Thoracic aorta (tissue), 2 donors: ENCODE data around the gene EFCAB9. TPM values are rescaled to one million over a fixed set of nuclear protein-coding genes. Genes with fewer than 3 reads are reported as not detected.

Experiments used
- ATAC-seq: fragments of 150-250 bp; one replicate; pipeline ENCODE4 v1.8.0; 2017; ENCODE audit warnings: low read depth; ENCODE audit not compliant: insufficient number of reproducible peaks, low FRiP score
- DNase-seq: peaks from one replicate; pipeline ENCODE4 v3.0.0-alpha.2; 2020; ENCODE audit warnings: low spot score
- H3K27ac ChIP-seq, 2 donors: fragments of 200-600 bp; sonication (generic); 1 replicate in 1 of 2; 2 replicates in 1 of 2; pipeline ENCODE4 v1.5.1; 2016; ENCODE audit warnings: mild to moderate bottlenecking in 2 of 2, moderate library complexity in 2 of 2
- H3K27me3 ChIP-seq: fragments of 200-600 bp; sonication (generic); replicated peaks from 2 replicates; pipeline ENCODE4 v1.6.0; 2016; ENCODE audit warnings: mild to moderate bottlenecking; ENCODE audit not compliant: insufficient read depth
- H3K36me3 ChIP-seq: fragments of 200-600 bp; sonication (generic); one replicate; pipeline ENCODE4 v1.5.1; 2016
- H3K4me1 ChIP-seq, 2 donors: fragments of 200-600 bp; sonication (generic); 1 replicate in 1 of 2; 2 replicates in 1 of 2; pipeline versions ENCODE4 v1.5.1 to v1.6.0; 2016; ENCODE audit warnings: low read depth in 2 of 2, mild to moderate bottlenecking in 1 of 2; ENCODE audit not compliant: control insufficient read depth in 1 of 2
- H3K4me3 ChIP-seq: fragments of 200-600 bp; sonication (generic); 2 replicates; pipeline ENCODE4 v1.5.1; 2016; ENCODE audit warnings: mild to moderate bottlenecking
- H3K9me3 ChIP-seq: fragments of 200-600 bp; sonication (generic); 2 replicates; pipeline ENCODE4 v1.5.1; 2016
- CTCF ChIP-seq: fragments of 200-600 bp; sonication (generic); IDR thresholded peaks from one replicate; pipeline ENCODE4 v1.5.1; 2019; ENCODE audit warnings: antibody characterized with exemption
- total RNA-seq, 2 donors: library from RNA; depleted of rRNA; stranded (reverse); fragments of >200 nt; gene quantifications; one replicate each; pipeline versions ENCODE4 v1.1.0 to v1.2.3, GENCODE V29; 2016

EFCAB9 gene
- total RNA-seq, 2 donors from 2014 or later, result not detected

- TF ChIP-seq CTCF, result no peak
- Histone ChIP-seq H3K27ac (no peak overlapping the region), H3K4me1 (peaks cover 5 to 13% of the 10 kb centered on the region in 2 donors), H3K9me3 (no peaks in the 10 kb centered on the region), H3K36me3 (no peaks in the 10 kb centered on the region), H3K4me3 (no peak overlapping the region), H3K27me3 (no peaks in the 10 kb centered on the region)
- ATAC-seq (no peak), DNase-seq (no peak)
Observed at GRCh38 chr5:172171118-172171517, 22.9 kb upstream of the EFCAB9 start.

DNA sequence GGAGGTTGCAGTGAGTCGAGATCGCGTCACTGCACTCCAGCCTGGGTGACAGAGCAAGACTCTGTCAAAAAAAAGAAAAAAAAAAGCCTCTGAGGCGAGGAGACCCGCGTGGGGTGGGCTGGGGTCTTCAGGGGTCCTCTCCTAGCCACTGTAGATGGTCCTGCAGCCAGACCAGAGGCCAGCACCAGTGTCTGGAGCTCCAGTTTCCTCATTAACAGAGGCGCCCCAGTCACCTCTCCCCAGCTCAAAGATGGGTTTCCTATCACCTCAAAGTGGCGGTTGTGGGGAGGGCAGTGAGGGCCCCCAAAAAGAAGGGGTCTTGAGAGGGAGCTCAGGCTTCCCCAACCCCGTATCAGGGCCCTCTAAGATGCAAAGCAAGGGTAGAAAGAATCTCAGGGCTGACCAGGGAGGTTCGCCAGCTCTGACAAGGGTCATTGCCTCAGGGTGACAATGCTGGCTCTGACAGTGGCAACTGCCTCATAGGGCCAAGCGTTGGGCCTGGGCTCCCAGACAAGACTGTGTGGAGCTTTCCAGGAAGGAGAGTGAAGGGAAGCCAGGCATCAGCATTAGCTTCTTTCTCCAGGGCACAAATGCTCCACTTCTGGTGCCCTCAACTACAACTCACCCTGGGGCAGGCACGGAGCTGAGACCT, 20.9 kb upstream of the EFCAB9 start:
- DNase-seq (no peak), ATAC-seq (no peak)
- TF ChIP-seq CTCF, result no peak
- Histone ChIP-seq H3K36me3 (no peaks in the 10 kb centered on the region), H3K27ac (no peak overlapping the region), H3K4me1 (peaks cover 5 to 13% of the 10 kb centered on the region in 2 donors), H3K27me3 (no peaks in the 10 kb centered on the region), H3K4me3 (no peak overlapping the region), H3K9me3 (no peaks in the 10 kb centered on the region)

DNA sequence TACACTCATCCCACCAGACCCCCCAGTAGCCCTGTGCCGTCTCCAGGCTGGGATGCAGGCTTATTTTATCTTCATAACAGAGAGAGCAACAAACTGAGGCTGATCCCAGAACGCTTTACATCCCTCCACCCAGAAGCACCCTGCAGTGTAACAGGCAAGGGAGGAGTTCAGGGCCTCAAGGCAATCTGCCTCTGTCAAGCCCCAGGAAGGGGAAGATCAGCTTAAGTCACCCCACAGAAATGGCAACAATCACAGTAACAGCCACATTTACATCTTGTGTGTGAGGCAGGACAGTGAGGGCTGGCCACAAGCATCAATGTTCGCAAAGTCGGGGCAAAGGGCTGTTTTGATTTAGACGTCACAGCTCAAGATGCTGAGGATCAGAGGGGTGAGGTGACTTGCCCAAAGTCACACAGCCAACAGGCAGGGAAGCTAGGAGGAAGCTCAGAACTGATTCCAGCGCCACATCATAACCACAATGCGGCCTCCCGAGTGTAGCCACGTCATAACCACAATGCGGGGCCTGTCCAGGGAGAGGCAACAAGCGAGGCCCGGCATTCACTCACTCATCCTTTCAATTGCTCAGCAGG, 20.3 kb upstream of the EFCAB9 start:
- H3K27me3 ChIP-seq, result no peaks in the 10 kb centered on the region
- no peaks in the 10 kb centered on the region for H3K36me3 ChIP-seq
- H3K4me1 ChIP-seq, result peaks cover 5 to 13% of the 10 kb centered on the region in 2 donors
- no peak overlapping the region for H3K4me3 ChIP-seq
- no peaks in the 10 kb centered on the region for H3K9me3 ChIP-seq
- no peak for ATAC-seq
- H3K27ac ChIP-seq, result no peak overlapping the region
- no peak for DNase-seq
- no peak for TF ChIP-seq CTCF

DNA sequence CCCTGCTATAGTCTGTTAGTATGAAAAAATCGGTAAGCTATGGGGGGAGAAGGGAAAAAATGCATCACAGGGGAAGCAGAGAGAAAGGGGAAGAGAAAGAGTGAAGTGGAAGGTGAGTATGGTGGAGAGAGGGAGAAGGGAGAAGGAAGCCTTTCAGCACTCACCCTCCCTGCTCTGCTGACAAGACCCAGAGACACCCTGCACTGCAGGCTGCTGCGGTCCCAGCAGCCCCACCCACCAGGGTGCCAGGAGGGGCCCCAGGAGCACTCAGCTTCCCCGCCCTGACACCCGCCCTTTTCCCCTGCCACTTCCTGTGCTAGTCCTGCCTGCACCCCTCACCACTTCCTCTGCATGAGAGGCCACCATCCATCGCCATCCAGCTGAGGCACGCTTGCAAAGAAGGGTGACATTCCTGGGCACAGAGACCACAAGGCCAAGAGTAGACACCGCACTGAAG, 18.7 kb upstream of the EFCAB9 start:
- ATAC-seq (no peak), DNase-seq (no peak)
- Histone ChIP-seq H3K27ac (peak overlapping the region in 1 of 2 donors; percentile 17), H3K4me1 (peaks cover 5 to 7% of the 10 kb centered on the region in 2 donors), H3K36me3 (no peaks in the 10 kb centered on the region), H3K4me3 (peak overlapping the region; percentile 50), H3K9me3 (no peaks in the 10 kb centered on the region), H3K27me3 (no peaks in the 10 kb centered on the region)
- TF ChIP-seq CTCF, result no peak

DNA sequence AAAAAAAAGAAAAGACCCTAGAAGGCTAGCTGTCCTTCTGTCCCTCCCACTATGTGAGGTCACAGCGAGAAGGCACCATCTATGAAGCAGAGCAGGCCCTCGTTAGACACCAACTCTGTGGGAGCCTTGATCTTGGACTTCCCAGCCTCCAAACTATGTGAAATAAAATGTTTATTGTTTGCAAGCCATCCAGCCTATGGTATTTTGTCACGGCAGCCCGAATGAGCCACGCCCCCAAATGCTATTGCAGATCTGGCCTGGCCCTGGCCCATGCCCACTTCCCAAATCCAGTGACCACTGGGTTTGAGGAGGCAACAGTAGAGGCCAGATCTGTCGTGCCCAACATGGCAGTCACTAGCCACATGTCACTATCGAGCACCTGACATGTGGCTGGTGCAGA, 16.8 kb upstream of the EFCAB9 start:
- DNase-seq (no peak), ATAC-seq (no peak)
- peaks cover 0 to 3% of the 10 kb centered on the region in 2 donors for H3K4me1 ChIP-seq
- H3K36me3 ChIP-seq, result peaks cover 3% of the 10 kb centered on the region
- no peaks in the 10 kb centered on the region for H3K9me3 ChIP-seq
- H3K27me3 ChIP-seq, result no peaks in the 10 kb centered on the region
- TF ChIP-seq CTCF, result no peak
- no peak overlapping the region for H3K4me3 ChIP-seq
- H3K27ac ChIP-seq, result no peak overlapping the region
